HG02973 (cell line): ENCODE measurements around the gene FIBP.
A peak's percentile ranks its signal among the peaks of the same experiment; 100 is the strongest.

Source experiments
- ATAC-seq: cut with Tn5 transposase; IDR thresholded peaks from one replicate; pipeline ENCODE4 v1.9.1; 2021; ENCODE audit warnings: moderate library complexity; ENCODE audit not compliant: unreplicated experiment

Gene FIBP

DNA sequence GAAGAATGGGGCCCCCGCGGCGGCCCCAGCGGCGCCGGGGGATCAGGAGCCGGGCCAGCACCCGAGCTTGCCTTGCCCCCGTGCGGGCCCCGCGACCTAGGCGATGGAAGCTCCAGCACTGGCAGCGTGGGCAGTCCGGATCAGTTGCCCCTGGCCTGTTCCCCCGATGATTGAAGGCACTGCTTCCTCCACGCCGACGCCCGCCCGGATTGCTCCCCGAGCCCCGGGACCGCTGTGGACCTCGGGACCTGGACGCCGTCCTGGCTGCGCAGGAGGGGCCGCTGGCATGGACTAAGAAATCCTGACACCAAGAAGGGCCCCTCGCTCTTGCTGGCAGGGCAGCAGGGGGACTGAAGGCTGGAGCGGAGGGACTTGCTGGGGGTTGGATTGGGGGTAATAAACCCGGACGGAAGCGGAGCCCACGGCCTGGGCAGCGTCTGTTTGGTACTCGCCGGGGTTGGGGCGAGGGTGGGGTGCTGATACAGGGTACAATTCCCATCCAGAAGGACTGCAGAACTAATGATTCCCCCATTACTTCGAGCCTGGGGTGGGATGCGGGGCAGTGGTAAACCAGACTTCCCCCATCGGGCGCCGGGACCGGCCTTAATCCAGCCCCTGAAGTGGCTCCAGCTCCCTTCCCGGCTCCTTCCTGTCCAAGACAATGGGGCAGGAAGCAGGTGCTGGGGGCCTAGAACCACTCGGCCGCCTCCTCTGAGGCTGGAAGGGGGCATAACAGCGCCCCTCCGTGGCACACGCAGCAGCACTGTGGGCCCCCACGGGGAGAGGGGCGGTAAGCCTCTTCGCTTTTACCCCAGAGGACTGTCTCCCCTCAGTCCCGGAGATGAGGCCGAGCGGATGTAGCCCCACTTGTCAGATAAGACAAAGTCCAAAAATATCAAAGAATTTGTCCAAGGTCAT lies 3.2 kb upstream of the FIBP start:
- ATAC-seq = no peak

GRCh38 chr11:65890324-65891218 lies 2.3 kb upstream of the FIBP start, which contains the start of gene CCDC85B:
Gene CCDC85B (plus strand): TSS chr11:65890673. CDS start chr11:65890784, 111 bp downstream.
- peak; percentile 38 for ATAC-seq

DNA sequence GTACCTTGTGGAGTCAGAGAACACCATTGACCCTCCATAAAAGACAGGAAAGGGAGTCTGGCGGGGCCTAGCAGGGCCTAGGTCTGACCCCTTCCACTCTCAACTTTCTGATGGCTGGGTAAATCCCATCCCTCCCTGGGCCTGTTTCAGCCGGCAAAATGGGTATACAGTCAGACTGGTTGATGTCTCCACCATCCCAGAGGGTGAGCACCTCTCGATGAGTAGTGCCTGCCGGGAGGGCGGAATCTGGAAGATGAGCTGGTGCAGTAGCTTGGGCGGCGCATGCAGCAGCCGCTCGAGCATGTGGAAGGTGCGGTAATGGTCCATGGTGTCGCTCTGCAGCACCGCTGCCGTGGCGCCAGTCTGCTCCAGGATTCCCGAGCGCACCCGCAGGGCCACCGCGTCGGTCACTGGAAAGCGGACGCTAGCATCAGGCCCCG lies 528 bp downstream of the FIBP start:
- ATAC-seq = no peak

- no peak for ATAC-seq
Observed at GRCh38 chr11:65886826-65887722, 1.2 kb downstream of the FIBP start.

- ATAC-seq = no peak
Observed at GRCh38 chr11:65885808-65886536, 2.3 kb downstream of the FIBP start.

- ATAC-seq = no peak
Observed at GRCh38 chr11:65885231-65885630, 3.0 kb downstream of the FIBP start.

GRCh38 chr11:65884716-65885092 lies 3.6 kb downstream of the FIBP start:
- no peak for ATAC-seq

- ATAC-seq = no peak
Observed at GRCh38 chr11:65883786-65884715, 4.2 kb downstream of the FIBP start.

DNA sequence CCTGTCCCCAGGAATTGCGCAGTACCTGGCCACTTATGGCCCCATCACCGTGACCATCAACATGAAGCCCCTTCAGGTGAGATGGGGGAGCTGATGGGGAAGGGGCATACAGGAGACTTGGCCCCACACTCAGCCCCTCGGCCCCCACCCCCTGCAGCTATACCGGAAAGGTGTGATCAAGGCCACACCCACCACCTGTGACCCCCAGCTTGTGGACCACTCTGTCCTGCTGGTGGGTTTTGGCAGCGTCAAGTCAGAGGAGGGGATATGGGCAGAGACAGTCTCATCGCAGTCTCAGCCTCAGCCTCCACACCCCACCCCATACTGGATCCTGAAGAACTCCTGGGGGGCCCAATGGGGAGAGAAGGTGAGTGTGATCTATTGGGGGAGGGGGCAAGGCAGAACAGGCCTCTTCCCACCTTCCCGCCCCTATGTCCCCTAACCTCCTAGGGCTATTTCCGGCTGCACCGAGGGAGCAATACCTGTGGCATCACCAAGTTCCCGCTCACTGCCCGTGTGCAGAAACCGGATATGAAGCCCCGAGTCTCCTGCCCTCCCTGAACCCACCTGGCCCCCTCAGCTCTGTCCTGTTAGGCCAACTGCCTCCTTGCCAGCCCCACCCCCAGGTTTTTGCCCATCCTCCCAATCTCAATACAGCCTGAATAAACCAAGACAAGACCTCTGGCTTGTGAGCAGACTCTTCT lies 5.1 kb downstream of the FIBP start:
- no peak for ATAC-seq

GRCh38 chr11:65882120-65883057 lies 5.9 kb downstream of the FIBP start:
- no peak for ATAC-seq

DNA sequence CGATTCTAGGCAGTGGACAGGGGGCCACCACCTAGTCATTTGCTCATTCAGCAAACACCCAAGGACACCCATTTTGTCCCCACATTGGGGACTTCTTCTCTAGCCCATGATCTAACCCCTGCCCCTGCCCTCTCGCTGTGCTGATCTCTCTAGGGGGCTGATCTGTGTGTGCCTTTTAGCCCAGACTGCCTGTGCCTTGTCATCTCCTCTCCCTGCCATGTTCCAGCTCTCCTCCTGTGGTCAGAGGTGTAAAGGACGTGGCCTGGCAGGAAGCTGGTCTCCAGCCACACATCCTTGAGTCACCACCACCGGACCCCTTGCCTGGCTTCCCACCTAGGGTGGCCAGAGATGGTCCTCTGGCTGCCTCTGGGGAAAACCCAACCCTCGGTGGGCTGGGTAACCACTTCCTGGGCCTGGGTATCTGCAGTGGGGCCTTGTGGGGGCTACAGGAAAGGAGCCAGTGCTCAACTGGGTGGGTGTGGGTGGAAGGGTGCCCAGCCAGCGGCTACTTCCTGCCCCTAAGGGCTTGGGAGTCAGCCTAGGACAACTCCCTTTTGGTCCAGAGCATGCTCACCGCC lies 7.3 kb downstream of the FIBP start:
- no peak for ATAC-seq

DNA sequence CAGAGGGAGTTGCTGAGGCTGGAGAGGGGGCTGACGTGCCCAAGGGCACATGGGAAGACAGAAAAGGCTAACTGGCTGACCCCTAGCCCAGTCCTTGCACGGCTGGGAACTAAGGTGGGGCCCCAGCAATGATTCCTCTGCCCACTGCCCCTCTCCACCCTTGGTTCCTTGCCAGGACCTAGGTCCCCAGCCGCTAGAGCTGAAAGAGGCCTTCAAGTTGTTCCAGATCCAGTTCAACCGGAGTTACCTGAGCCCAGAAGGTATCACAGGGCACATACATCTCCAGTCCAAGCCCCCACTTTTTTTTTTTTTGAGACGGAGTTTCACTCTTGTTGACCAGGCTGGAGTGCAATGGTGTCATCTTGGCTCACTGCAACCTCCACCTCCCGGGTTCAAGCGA lies 8.2 kb downstream of the FIBP start:
- no peak for ATAC-seq

DNA sequence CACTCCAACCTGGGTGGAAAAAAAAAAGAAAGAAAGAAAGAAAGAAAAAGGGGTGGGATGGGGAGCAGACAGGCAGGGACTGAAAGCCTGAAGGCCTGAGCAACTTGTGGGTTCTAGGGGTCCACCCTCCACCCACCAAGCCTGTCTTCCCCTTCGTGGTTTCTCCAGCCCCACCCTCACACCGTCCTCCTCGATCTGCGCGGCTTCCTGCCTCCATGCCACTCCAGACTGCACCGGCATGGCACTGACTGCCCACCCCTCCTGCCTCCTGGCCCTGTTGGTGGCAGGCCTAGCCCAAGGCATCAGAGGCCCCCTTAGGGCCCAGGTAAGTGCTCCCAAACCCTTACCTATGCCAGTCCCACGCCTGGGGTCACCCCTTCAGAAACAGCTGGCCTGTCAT lies 8.7 kb downstream of the FIBP start, which contains the start of gene CTSW:
Gene CTSW (plus strand): TSS at position 221 of the 400 bp plus-strand sequence. CDS start 18 bp downstream, at position 239.
- ATAC-seq = no peak

DNA sequence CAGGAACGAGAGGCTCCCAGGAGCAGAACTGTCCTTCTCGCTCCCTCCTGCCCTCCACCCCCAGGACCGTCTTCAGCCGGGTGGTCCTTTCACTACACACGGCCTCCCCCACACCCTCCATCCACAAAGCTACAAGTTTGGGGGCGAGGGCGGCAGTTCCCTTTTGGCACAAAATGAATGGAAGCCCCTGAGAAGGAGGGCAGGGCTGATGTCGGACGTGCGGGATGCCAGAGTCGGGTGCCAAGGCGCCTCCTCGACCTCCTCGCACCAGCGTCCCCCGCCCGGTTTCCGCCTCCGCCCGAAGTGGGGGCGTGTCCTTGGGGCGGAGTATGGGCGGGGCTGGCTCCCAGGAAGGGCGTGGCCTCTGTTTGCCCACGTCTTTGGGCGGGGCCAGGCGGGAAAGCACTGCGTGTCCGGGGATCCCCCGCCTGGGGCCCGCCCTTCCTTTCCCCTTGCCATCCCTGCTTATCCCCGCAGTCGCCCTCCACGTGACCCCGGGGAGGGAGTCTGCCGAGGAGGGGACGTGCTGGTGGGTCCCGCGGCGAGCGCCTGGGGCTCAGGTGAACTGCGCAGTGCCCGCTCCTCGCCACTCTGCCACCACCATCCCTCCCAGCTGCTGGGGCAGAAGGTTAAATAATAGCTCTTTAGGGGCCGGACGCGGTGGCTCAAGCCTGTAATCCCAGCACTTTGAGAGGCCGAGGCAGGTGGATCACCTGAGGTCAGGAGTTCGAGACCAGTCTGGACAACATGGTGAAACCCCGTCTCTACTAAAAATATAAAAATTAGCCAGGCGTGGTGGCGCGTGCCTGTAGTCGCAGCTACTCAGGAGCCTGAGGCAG lies 14.7 kb downstream of the FIBP start:
- peak; percentile 64 for ATAC-seq

DNA sequence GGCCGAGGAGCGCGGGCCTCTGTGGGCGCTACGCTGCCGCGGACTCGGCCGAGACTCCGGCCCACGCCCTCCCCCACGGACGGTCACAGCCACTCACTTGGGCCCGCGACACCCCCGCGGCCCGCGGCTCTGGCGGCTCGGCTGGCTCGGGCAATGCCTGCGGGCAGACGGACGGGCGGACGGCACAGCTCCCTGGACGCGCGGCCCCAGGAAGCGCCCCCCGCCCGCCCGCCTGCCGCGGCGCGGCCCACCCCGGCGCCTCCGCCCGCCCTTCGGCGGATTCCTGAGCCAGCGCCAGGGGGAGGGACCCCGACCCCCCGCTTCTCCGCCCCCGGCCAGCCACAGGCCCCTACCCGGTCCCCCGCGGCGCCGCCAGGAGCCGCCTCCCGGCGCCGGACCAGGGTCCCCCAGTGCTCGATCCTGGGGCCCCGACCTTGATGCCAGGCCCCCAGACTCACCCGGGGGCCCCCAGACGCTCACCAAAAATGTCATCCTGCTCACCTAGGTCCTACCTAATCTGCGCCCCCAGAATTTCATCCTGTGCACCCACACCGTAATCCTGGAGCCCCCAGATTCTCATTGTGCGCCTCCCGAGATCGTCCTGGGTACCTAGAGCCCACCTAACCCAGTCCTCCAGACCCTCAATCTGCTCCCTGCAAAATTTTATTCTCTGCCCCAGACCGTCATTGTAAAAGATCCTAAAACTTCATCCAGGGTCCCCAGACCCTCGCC lies 15.5 kb downstream of the FIBP start, which contains the start of gene EFEMP2:
Gene EFEMP2 (minus strand): TSS at position 215 of the 732 bp plus-strand sequence. CDS start 446 bp downstream, outside the sequence.
- ATAC-seq = no peak
